HG03575 (cell line): ENCODE measurements around the gene PNMA6F.
"Not testable (repeated sequence)": the region's sequence is repeated elsewhere in the genome, so short reads cannot be mapped to it uniquely, and the experiment has no call there.

Source experiments
- ATAC-seq: cut with Tn5 transposase; IDR thresholded peaks from one replicate; pipeline ENCODE4 v1.9.1; 2021; ENCODE audit not compliant: unreplicated experiment, insufficient number of reproducible peaks, low FRiP score; ENCODE audit errors: extremely low read depth

PNMA6F gene

DNA sequence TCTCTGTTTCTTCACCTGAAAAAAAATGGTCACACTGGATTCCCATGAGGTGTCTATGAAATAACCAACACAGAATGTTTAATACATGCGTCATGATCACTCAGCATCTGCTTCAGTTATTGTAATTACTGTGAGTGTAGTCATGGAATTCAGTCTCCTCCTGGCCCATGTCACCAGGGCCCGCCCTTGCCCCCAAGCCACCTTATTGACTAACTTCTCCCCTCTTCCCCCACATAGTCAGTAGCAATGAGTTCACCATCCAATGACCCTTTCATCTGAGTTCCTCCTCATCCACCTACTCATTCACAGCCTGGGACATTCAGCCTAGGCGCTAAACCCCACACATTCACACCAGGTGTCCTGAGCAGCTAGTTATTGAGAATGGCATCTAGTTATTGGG lies 15.6 kb downstream of the PNMA6F start:
- no peak for ATAC-seq

DNA sequence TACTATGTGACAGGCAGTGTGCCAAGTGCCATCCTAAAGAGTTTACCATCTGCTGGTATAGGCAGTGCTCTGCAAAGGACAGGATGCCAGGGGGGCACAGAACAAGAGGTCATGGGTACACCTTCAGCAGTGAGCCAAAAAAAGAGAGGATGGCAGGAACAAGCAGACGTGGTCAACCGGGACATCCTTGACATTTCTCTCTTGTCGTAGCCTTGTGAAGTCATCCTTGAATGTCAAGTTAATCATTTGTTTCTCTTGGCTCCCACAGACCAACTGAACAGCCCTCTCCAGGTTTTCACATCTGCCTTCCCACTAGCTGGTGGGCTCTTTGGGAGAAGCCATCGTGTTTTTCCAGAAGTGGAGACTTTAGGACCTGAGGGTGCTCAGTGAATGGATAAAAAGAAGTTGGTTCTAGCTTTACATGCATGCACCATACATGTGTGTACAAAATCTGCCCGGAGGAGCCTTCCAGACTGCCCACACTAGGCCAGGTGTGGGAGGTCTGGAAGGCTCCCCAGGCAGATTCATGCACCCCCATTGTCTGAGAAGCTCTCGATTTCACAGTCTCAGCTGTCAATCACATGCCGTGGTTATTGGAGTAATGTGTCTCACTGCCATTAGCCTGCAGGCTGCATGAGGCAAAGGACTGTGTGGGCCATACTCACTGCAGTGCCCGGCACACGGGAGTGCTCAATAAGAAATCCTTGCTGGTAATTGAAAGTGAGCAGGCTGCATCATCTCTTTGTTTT lies 16.4 kb downstream of the PNMA6F start:
- no peak for ATAC-seq

DNA sequence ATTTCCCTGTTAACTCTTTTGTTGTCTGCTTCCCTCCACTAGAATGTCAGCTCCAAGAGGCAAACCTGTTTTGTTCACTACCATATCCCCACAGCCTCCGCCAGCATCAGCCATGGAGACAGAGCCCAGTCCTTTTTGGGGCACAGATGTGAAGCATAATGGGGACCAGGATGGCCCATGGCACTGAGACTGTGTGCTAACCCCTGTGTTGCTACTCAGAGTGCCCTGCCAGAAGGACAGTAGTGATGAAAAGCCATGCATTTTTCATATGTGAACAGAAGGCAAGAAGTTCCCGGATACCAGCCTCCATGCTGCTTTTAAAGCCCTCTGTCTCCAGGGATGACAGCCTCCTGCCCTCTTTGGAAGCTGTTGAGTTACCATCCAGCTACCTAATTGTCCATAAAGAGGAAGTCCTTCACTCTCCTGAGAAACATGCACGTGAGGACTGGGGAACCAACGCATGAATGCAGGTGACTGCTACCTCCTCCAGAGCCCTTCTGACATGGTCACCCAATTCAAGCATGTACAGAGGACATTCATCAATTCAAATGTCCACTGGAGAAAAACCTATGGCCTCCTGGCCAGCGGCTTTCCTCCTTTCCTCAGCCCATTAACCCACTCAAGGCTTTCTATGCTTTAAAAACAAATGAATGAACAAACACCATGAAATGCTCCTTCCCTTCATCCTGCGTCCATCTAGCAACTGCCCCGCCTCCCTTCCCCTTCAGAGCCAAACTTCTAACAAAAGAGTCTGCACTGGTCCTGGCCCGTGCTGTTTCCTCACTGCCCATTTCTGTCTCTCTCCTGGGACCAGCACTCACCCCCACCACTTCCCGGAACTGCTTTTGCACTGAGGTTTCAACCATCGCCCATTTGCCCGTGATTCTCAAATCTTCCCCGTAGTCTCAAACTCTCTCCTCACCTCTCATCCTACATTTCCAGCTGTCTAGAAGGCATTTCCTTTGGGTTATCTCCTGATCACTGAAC lies 18.0 kb downstream of the PNMA6F start:
- no peak for ATAC-seq

DNA sequence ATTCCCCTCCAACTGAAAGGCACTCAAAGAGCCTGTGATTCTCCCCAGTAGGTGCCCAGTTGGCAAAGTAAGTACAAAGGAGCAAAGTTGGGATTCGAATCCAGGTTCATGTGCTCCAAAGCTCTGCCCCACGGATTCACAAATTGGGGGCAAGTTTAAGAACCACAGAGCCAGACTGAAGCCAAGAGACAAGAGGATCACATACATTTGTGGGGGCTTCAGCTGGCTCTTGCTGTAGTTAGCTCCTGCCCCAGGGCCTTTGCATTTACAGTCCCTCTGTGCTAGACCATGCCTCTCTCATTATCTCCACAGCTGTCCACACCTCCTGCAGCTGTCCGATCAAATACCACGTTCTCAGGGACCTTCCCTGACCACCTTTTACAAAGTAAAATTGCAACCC lies 18.8 kb downstream of the PNMA6F start:
- no peak for ATAC-seq

DNA sequence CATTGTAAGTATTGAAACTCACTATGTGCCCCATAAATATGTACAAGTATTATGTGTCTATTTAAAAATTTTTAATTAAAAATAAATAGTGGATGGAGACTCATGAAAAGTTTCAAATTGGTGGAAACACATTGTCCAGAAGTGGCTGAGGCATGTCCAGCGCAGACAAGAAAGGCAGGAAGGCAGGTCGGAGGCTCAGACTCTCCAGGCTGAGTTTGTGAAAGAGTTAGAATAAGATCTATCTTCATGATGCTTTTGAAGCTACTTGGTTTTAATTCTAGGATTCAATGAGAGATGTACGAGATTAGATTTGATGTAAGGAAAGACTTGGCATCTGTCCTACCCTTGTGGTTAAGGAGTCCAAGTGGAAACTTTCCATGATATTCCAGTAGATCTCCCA lies 19.8 kb downstream of the PNMA6F start:
- no peak for ATAC-seq

DNA sequence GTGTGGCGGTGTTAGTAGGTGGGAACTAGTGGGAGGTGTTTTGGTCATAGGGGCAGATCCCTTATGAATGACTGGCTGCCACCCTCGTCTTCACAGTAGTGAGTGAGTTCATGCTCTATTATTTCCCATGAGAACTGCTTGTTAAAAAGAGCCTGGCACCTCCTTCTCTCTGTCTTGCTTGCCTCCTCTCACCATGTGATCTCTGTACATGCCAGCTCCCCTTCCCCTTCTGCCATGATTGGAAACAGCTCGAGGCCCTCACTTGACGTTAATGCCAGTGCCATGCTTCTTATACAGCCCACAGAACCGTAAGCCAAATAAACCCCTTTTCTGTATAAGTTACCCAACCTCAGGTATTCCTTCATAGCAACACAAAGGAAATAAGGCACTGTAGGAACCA lies 21.7 kb downstream of the PNMA6F start:
- no peak for ATAC-seq

DNA sequence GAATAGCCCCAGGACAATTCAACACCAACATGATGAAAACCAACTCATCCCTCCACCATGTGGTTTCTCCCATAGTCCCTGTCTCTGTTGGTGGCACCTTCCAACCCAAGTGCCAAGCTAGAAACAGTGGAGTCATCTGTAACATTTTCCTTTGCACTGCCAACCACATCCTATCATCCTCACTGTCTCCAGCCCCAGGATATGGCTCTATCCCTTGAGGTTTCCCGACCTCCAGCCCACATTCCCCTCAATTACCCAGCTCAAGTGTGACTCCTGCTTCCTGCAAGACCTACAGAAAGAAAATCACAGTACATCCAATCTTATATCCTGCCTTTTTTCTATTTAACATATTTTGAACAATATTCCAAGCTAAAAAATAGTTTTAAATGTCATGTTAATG lies 24.2 kb downstream of the PNMA6F start:
- ATAC-seq = no peak

DNA sequence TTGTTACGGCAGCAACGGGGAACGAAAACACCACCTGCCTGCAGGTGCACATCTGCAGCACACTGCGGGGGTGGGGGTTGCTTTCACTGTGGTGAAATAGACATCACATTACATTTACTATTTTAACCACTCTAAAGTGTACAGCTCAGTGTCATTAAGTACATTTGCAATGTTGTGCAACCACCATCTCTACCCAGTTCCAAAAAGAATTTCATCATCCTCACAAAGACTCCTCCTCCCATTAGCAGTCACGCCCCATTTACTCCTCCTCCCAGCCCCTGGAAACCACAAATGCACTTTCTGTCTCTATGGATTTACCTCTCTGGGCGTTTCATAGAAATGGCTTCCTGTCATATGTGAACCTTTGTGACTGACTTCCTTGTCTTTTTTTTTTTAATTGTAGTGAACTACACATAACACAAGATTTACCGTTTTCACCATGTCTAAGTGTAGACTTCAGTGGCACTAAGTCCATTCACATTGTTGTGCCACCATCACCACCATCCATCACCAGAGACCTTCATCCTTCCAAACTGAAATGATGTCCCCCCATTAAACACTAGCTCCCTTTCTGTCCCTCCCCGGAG lies 28.0 kb downstream of the PNMA6F start:
- not testable (repeated sequence) for ATAC-seq

DNA sequence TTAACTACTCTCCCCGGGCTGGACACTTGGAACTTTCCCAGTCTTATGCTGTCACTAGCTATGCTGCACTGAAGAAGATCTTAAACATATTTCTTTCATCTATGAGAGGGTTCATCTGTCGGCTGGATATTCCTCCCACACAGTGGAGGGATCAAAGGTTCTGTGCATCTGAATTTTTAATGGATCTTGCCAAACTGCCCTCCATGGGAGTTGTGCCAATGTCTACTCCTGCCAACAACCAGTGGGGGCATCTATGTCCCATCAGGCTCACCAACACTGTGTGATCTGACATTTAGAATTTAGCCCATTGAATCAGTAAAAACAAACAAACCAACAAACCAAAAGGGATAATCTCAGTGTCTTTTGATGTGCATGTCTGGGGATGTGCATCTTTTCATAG lies 32.8 kb downstream of the PNMA6F start:
- not testable (repeated sequence) for ATAC-seq

DNA sequence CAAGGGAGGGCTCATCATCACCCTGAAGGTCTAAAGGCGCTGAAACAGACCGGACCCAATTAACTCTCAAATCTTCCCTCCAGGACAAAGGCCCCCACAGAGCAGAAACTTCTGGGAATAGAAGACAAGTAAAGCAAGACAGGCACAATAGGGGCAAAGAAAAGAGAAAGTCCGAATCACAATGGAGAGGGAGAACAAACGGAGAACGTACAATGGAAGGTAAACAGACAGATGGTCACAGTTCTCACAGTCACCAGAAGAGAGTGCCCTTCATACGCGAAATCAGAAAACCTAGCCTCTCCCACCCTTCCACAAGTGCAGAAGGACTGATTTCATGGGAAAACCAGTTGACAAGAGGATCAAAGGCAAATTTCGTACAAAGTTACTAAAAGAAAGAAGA lies 35.9 kb downstream of the PNMA6F start:
- ATAC-seq = not testable (repeated sequence)

DNA sequence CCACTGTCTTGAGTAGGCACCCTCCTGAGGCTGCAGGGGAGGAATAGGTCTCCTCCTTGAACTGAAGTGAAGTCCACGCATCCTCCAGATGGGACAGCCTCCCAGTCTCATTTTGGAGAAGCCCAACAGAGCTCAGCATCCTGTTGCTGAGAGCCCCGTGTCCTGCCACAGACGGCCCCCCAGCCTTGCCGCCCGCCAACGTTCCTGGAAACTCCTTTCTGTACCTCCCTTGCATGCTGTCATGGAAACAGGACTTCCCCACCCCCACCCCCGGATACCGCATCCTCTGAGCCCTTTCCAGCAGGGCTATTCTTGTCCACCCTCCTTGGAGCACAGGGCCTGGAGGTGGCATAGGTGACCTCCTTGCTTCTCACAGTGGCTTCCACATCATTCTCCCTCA lies 37.6 kb downstream of the PNMA6F start:
- not testable (repeated sequence) for ATAC-seq

DNA sequence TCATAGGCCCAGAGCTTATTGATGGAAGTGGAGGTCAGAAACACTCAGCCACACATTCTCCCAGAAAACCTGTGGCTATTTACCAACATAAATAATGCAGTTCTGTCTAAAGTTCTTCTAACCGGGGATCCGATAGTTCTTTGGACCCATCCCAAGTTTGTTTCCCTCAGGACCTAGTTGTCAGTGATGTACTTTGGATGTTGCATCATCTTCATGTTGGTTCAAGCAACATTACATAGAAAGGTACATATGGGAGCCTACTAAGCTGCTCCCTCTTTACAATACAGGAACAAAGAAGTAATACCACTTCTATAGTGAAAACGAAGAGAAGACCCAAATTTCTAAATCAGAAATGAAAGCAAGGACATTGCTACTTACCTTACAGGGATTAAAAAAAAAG lies 39.8 kb downstream of the PNMA6F start:
- not testable (repeated sequence) for ATAC-seq

DNA sequence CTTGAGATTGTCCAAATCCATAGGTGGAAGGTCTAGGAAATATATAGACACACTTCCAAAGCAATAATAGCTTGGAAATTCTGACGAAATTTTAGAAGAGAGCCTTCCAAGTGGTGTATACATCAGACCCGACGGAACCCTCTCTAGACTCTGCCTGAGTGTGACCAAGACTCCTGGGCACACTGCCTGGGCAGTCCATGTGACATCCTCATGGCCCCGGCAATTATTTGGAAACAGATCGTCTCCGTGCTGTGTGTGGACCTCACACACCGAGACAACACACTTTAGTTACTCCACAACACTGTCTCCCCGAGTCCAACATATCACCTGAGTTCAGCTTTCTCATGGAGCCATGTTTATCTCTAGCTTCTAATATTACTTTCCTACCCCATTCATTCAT lies 42.3 kb downstream of the PNMA6F start:
- not testable (repeated sequence) for ATAC-seq

DNA sequence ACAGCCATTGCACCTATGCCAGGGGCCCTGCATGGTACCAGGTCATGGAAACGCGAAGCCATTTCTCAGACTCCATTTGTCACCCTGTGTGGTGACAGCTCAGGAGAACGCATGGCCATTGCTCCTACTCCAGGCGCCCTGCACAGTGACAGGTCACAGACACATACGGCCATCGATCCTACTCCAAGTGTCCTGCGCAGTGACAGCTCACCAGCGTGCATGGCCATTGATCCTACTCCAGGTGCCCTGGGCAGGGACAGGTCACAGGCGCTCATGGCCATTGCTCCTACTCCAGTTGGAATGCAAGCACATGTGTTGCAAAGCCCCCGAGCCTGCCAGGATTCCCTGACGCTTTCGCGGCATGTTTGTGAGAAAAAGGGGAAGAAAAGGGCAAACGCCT lies 45.5 kb downstream of the PNMA6F start:
- not testable (repeated sequence) for ATAC-seq

DNA sequence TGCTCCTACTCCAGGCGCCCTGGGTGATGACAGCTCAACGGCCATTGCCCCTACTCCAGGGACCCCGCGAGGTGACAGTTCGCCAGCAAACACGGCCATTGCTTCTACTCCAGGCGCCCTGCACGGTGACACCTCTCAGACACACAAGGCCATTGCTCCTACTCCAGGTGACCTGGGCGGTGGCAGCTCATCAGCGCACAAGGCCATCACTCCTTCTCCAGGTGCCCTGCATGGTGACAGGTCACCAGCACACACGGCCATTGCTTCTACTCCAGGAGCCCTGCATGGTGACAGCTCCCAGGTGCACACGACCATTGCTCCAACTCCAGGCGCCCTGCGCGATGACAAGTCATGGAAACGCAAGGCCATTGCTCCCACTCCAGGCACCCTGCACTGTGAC lies 46.1 kb downstream of the PNMA6F start:
- not testable (repeated sequence) for ATAC-seq

DNA sequence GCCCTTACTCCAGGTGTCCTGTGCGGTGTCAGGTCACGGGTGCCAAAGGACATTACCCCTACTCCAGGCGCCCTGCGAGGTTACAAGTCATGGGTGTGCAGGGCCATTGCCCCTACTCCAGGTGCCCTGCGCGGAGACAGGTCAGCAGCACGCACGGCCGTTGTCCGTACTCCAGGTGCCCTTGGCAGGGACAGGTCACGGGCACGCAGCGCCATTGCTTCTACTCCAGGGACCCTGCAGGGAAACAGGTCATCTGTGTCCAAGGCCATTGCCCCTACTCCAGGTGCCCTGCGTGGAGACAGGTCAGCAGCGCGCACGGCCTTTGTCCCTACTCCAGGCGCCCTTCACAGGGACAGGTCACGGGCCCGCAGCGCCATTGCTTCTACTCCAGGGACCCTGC lies 49.0 kb downstream of the PNMA6F start:
- ATAC-seq = not testable (repeated sequence)

DNA sequence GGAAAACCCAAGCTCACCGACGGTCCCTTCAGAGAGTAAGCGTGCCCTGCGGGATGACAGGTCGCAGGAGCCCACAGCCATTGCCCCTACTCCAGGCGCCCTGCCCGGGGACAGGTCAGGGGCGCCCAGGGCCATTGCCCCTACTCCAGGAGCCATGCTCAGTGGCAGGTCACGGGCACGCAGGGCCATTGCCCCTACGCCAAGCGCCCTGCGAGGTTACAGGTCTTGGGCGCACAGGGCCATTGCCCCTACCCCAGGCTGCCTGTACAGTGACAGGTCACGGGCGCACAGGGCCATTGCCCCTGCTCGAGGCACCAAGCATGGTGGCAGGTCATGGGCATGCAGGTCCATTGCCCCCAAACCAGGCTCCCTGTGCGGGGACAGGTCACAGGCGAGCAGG lies 49.5 kb downstream of the PNMA6F start:
- ATAC-seq = not testable (repeated sequence)
